GM23338 (cell line): ENCODE measurements around the gene CGB3. TPM values are rescaled to one million over a fixed set of nuclear protein-coding genes. Genes with fewer than 3 reads are reported as not detected.

ENCODE experiments used
- ATAC-seq: fragments of 200-7000 bp; cut with Tn5 transposase; 3 replicates; pipeline ENCODE4 v1.9.1; 2020
- DNase-seq: peaks from one replicate; pipeline ENCODE4 v3.0.0-alpha.2; 2015; ENCODE audit warnings: low spot score
- H2AFZ ChIP-seq: fragments of 200-600 bp; sonication (generic); 2 replicates; pipeline ENCODE4 v1.8.0; 2016; ENCODE audit warnings: antibody characterized with exemption, mild to moderate bottlenecking, moderate library complexity
- H3F3A ChIP-seq: fragments of 200-600 bp; sonication (generic); replicated peaks from 2 replicates; pipeline ENCODE4 v1.8.0; 2017; ENCODE audit warnings: antibody characterized with exemption, mixed run types, low read depth
- H3K27ac ChIP-seq: fragments of 200-600 bp; sonication (generic); 2 replicates; pipeline ENCODE4 v1.6.1; 2016; ENCODE audit warnings: low read depth
- H3K27me3 ChIP-seq: fragments of 200-600 bp; sonication (generic); 2 replicates; pipeline ENCODE4 v1.8.0; 2016; ENCODE audit warnings: mild to moderate bottlenecking, mixed run types, moderate library complexity; ENCODE audit not compliant: insufficient read depth
- H3K36me3 ChIP-seq: fragments of 200-600 bp; sonication (generic); 2 replicates; pipeline ENCODE4 v1.8.0; 2016; ENCODE audit warnings: mild to moderate bottlenecking; ENCODE audit not compliant: insufficient read depth
- H3K4me1 ChIP-seq: fragments of 200-600 bp; sonication (generic); 2 replicates; pipeline ENCODE4 v1.8.0; 2016; ENCODE audit warnings: mild to moderate bottlenecking, moderate library complexity; ENCODE audit not compliant: insufficient read depth
- H3K4me2 ChIP-seq: fragments of 200-600 bp; sonication (generic); 2 replicates; pipeline ENCODE4 v1.7.1; 2017; ENCODE audit warnings: mixed run types
- H3K4me3 ChIP-seq: fragments of 200-600 bp; sonication (generic); 2 replicates; pipeline ENCODE4 v1.6.1; 2016; ENCODE audit warnings: mixed run types
- H3K79me2 ChIP-seq: fragments of 200-600 bp; sonication (generic); replicated peaks from 2 replicates; pipeline ENCODE4 v1.8.0; 2017; ENCODE audit warnings: mild to moderate bottlenecking; ENCODE audit not compliant: insufficient read depth
- H3K9me2 ChIP-seq: fragments of 200-600 bp; sonication (generic); 2 replicates; pipeline ENCODE4 v1.8.0; 2017; ENCODE audit not compliant: insufficient read depth
- H4K20me1 ChIP-seq: fragments of 200-600 bp; sonication (generic); replicated peaks from 2 replicates; pipeline ENCODE4 v1.8.0; 2017; ENCODE audit warnings: mild to moderate bottlenecking; ENCODE audit not compliant: insufficient read depth
- H3K27ac Mint-ChIP-seq: 2 replicates; pipeline ENCODE4 v1.8.0; 2020; ENCODE audit warnings: inconsistent platforms, mild to moderate bottlenecking, moderate library complexity, mixed read lengths
- H3K27me3 Mint-ChIP-seq: 3 replicates; pipeline ENCODE4 v1.8.0; 2022; ENCODE audit warnings: low read depth, mild to moderate bottlenecking, moderate library complexity, mixed read lengths, inconsistent platforms; ENCODE audit not compliant: insufficient read depth, poor library complexity
- H3K36me3 Mint-ChIP-seq: 3 replicates; pipeline ENCODE4 v1.8.0; 2021; ENCODE audit warnings: low read depth, mild to moderate bottlenecking, inconsistent platforms, moderate library complexity, mixed read lengths
- H3K4me1 Mint-ChIP-seq: 3 replicates; pipeline ENCODE4 v1.8.0; 2020; ENCODE audit warnings: mild to moderate bottlenecking, inconsistent platforms, mixed read lengths
- H3K4me3 Mint-ChIP-seq: 3 replicates; pipeline ENCODE4 v1.8.0; 2021; ENCODE audit warnings: moderate library complexity, mild to moderate bottlenecking, inconsistent platforms, mixed read lengths
- H3K9me3 Mint-ChIP-seq: 3 replicates; pipeline ENCODE4 v1.8.0; 2020; ENCODE audit warnings: moderate library complexity, mild to moderate bottlenecking, inconsistent platforms, mixed read lengths
- CREB1 ChIP-seq: fragments of 250-450 bp; sonication (Bioruptor Pico); IDR thresholded peaks from 2 replicates; pipeline ENCODE4 v1.5.0; 2020; ENCODE audit warnings: low read depth, mild to moderate bottlenecking, moderate library complexity
- EZH2 ChIP-seq: fragments of 200-600 bp; sonication (generic); IDR thresholded peaks from one replicate; pipeline ENCODE4 v1.8.0; 2017; ENCODE audit warnings: antibody characterized with exemption, mild to moderate bottlenecking, low read depth; ENCODE audit not compliant: unreplicated experiment
- EZH2phosphoT487 ChIP-seq: fragments of 200-600 bp; sonication (generic); IDR thresholded peaks from one replicate; pipeline ENCODE4 v1.8.1; 2018; ENCODE audit warnings: antibody characterized with exemption; ENCODE audit not compliant: unreplicated experiment
- JUNB ChIP-seq: IDR thresholded peaks from one replicate; pipeline ENCODE4 v1.6.1; 2016; ENCODE audit warnings: antibody characterized with exemption; ENCODE audit not compliant: unreplicated experiment
- NANOG ChIP-seq: IDR thresholded peaks from 2 replicates; pipeline ENCODE4 v1.6.1; 2016; ENCODE audit warnings: antibody characterized with exemption, borderline replicate concordance
- POLR2AphosphoS5 ChIP-seq: IDR thresholded peaks from 2 replicates; pipeline ENCODE4 v1.6.1; 2016; ENCODE audit warnings: antibody characterized with exemption, low read depth
- STAT1 ChIP-seq: IDR thresholded peaks from one replicate; pipeline ENCODE4 v1.6.1; 2016; ENCODE audit warnings: antibody characterized with exemption; ENCODE audit not compliant: unreplicated experiment
- ZNF114 ChIP-seq: fragments of 250-450 bp; sonication (Bioruptor Pico); IDR thresholded peaks from 2 replicates; pipeline ENCODE4 v1.5.0; 2020; ENCODE audit warnings: mild to moderate bottlenecking, moderate library complexity
- ZNF331 ChIP-seq: fragments of 250-450 bp; sonication (Bioruptor Pico); IDR thresholded peaks from 2 replicates; pipeline ENCODE4 v1.5.0; 2020; ENCODE audit warnings: low read depth, mild to moderate bottlenecking, moderate library complexity
- polyA plus RNA-seq: library from polyadenylated mRNA; unstranded; fragments of >200 nt; fragmentation: Nextera tagmentation; extraction: Ambion mirVana; gene quantifications from 2 replicates; pipeline ENCODE4 v1.2.1, GENCODE V29; 2016
- total RNA-seq: library from RNA; depleted of rRNA; stranded (reverse); fragments of >200 nt; shearing (Covaris generic); gene quantifications from 2 replicates; pipeline ENCODE4 v1.2.3, GENCODE V29; 2014
- TF ChIP-seq, protein P1 (sequence below): fragments of 250-450 bp; sonication (Bioruptor Pico); IDR thresholded peaks from 2 replicates; pipeline ENCODE4 v1.5.0; 2020; ENCODE audit warnings: mild to moderate bottlenecking, moderate library complexity
- TF ChIP-seq, protein P2 (sequence below): IDR thresholded peaks from one replicate; pipeline ENCODE4 v1.6.1; 2018; ENCODE audit warnings: antibody characterized with exemption; ENCODE audit not compliant: unreplicated experiment
- TF ChIP-seq, protein P3 (sequence below): IDR thresholded peaks from 2 replicates; pipeline ENCODE4 v1.6.1; 2016; ENCODE audit warnings: antibody characterized with exemption
- TF ChIP-seq, protein P4 (sequence below), 2 experiments: fragments of 200-600 bp in 1 of 2; sonication (generic) in 1 of 2; conservative IDR thresholded peaks; 2 replicates each; pipeline versions ENCODE4 v1.5.1 to v1.6.1; 2016 to 2017; ENCODE audit warnings: antibody characterized with exemption in 2 of 2, low read depth in 2 of 2, mild to moderate bottlenecking in 2 of 2, moderate library complexity in 1 of 2

Gene CGB3
- total and polyA plus RNA-seq, 2 experiments from 2014 or later = not detected

DNA sequence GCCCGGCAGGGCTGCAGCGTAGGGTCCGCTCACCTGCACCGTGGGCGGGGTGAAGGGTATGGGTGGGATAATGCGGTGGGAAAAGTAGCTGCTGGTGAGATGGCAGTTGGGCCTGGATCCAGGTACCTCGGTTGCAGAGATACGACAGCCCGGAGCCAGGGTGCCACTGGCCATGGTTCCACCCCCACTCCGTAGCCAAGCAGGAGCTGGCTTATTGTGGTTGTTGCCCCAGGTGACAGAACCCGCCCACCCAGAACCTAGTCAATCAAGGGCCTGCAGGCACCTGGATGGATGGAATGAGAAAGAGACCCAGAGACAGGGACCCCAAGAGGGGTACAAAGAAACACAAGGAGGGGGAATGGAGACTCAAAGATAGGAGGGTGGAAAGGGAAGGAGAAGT lies 3.8 kb downstream of the CGB3 start:
- Histone ChIP-seq H3K79me2 (no peaks in the 10 kb centered on the region), H4K20me1 (no peaks in the 10 kb centered on the region; the same call in 1 of the 2 replicates), H2AFZ (peak overlapping the region; percentile 74; the same call in 1 of the 2 replicates), H3K9me2 (no peaks in the 10 kb centered on the region), H3K4me3 (peak overlapping the region; percentile 64), H3K36me3 (no peaks in the 10 kb centered on the region), H3K27ac (no peak overlapping the region), H3K4me2 (peak overlapping the region; percentile 92), H3K27me3 (peaks cover 35% of the 10 kb centered on the region), H3K4me1 (peaks cover 19% of the 10 kb centered on the region; the same call in 1 of the 2 replicates), H3F3A (0 out of 2 replicates have a peak, but pooled peaks cover 3% of the 10 kb centered on the region)
- peak; percentile 72 for DNase-seq
- TF ChIP-seq, protein P1, sequence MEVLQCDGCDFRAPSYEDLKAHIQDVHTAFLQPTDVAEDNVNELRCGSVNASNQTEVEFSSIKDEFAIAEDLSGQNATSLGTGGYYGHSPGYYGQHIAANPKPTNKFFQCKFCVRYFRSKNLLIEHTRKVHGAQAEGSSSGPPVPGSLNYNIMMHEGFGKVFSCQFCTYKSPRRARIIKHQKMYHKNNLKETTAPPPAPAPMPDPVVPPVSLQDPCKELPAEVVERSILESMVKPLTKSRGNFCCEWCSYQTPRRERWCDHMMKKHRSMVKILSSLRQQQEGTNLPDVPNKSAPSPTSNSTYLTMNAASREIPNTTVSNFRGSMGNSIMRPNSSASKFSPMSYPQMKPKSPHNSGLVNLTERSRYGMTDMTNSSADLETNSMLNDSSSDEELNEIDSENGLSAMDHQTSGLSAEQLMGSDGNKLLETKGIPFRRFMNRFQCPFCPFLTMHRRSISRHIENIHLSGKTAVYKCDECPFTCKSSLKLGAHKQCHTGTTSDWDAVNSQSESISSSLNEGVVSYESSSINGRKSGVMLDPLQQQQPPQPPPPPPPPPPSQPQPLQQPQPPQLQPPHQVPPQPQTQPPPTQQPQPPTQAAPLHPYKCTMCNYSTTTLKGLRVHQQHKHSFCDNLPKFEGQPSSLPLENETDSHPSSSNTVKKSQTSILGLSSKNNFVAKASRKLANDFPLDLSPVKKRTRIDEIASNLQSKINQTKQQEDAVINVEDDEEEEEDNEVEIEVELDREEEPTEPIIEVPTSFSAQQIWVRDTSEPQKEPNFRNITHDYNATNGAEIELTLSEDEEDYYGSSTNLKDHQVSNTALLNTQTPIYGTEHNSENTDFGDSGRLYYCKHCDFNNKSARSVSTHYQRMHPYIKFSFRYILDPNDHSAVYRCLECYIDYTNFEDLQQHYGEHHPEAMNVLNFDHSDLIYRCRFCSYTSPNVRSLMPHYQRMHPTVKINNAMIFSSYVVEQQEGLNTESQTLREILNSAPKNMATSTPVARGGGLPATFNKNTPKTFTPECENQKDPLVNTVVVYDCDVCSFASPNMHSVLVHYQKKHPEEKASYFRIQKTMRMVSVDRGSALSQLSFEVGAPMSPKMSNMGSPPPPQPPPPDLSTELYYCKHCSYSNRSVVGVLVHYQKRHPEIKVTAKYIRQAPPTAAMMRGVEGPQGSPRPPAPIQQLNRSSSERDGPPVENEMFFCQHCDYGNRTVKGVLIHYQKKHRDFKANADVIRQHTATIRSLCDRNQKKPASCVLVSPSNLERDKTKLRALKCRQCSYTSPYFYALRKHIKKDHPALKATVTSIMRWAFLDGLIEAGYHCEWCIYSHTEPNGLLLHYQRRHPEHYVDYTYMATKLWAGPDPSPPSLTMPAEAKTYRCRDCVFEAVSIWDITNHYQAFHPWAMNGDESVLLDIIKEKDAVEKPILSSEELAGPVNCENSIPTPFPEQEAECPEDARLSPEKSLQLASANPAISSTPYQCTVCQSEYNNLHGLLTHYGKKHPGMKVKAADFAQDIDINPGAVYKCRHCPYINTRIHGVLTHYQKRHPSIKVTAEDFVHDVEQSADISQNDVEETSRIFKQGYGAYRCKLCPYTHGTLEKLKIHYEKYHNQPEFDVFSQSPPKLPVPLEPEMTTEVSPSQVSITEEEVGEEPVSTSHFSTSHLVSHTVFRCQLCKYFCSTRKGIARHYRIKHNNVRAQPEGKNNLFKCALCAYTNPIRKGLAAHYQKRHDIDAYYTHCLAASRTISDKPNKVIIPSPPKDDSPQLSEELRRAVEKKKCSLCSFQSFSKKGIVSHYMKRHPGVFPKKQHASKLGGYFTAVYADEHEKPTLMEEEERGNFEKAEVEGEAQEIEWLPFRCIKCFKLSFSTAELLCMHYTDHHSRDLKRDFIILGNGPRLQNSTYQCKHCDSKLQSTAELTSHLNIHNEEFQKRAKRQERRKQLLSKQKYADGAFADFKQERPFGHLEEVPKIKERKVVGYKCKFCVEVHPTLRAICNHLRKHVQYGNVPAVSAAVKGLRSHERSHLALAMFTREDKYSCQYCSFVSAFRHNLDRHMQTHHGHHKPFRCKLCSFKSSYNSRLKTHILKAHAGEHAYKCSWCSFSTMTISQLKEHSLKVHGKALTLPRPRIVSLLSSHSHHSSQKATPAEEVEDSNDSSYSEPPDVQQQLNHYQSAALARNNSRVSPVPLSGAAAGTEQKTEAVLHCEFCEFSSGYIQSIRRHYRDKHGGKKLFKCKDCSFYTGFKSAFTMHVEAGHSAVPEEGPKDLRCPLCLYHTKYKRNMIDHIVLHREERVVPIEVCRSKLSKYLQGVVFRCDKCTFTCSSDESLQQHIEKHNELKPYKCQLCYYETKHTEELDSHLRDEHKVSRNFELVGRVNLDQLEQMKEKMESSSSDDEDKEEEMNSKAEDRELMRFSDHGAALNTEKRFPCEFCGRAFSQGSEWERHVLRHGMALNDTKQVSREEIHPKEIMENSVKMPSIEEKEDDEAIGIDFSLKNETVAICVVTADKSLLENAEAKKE (CRISPR knock-in tag) = no peak
- TF ChIP-seq NANOG = no peak
- TF ChIP-seq, protein P2, sequence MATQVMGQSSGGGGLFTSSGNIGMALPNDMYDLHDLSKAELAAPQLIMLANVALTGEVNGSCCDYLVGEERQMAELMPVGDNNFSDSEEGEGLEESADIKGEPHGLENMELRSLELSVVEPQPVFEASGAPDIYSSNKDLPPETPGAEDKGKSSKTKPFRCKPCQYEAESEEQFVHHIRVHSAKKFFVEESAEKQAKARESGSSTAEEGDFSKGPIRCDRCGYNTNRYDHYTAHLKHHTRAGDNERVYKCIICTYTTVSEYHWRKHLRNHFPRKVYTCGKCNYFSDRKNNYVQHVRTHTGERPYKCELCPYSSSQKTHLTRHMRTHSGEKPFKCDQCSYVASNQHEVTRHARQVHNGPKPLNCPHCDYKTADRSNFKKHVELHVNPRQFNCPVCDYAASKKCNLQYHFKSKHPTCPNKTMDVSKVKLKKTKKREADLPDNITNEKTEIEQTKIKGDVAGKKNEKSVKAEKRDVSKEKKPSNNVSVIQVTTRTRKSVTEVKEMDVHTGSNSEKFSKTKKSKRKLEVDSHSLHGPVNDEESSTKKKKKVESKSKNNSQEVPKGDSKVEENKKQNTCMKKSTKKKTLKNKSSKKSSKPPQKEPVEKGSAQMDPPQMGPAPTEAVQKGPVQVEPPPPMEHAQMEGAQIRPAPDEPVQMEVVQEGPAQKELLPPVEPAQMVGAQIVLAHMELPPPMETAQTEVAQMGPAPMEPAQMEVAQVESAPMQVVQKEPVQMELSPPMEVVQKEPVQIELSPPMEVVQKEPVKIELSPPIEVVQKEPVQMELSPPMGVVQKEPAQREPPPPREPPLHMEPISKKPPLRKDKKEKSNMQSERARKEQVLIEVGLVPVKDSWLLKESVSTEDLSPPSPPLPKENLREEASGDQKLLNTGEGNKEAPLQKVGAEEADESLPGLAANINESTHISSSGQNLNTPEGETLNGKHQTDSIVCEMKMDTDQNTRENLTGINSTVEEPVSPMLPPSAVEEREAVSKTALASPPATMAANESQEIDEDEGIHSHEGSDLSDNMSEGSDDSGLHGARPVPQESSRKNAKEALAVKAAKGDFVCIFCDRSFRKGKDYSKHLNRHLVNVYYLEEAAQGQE = no peak
- TF ChIP-seq, protein P3, sequence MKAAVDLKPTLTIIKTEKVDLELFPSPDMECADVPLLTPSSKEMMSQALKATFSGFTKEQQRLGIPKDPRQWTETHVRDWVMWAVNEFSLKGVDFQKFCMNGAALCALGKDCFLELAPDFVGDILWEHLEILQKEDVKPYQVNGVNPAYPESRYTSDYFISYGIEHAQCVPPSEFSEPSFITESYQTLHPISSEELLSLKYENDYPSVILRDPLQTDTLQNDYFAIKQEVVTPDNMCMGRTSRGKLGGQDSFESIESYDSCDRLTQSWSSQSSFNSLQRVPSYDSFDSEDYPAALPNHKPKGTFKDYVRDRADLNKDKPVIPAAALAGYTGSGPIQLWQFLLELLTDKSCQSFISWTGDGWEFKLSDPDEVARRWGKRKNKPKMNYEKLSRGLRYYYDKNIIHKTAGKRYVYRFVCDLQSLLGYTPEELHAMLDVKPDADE = no peak
- TF ChIP-seq, protein P4, sequence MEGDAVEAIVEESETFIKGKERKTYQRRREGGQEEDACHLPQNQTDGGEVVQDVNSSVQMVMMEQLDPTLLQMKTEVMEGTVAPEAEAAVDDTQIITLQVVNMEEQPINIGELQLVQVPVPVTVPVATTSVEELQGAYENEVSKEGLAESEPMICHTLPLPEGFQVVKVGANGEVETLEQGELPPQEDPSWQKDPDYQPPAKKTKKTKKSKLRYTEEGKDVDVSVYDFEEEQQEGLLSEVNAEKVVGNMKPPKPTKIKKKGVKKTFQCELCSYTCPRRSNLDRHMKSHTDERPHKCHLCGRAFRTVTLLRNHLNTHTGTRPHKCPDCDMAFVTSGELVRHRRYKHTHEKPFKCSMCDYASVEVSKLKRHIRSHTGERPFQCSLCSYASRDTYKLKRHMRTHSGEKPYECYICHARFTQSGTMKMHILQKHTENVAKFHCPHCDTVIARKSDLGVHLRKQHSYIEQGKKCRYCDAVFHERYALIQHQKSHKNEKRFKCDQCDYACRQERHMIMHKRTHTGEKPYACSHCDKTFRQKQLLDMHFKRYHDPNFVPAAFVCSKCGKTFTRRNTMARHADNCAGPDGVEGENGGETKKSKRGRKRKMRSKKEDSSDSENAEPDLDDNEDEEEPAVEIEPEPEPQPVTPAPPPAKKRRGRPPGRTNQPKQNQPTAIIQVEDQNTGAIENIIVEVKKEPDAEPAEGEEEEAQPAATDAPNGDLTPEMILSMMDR (conservative IDR thresholded peaks at IDR 0.05; ENCODE audit: low read depth in 2 of 2) = no peak
- no peak for TF ChIP-seq EZH2
- TF ChIP-seq STAT1 = no peak
- no peak for TF ChIP-seq ZNF331 (CRISPR knock-in tag)
- no peak for TF ChIP-seq JUNB
- no peak for TF ChIP-seq ZNF114 (CRISPR knock-in tag)
- TF ChIP-seq POLR2AphosphoS5 = no peak
- TF ChIP-seq EZH2phosphoT487 = no peak
- TF ChIP-seq CREB1 (CRISPR knock-in tag) = no peak
- Mint-ChIP-seq H3K4me1 (peaks cover 22% of the 10 kb centered on the region), H3K9me3 (peaks cover 3% of the 10 kb centered on the region; the same call in 1 of the 3 replicates), H3K27ac (no peak overlapping the region), H3K27me3 (peaks cover 26% of the 10 kb centered on the region), H3K36me3 (peaks cover 7% of the 10 kb centered on the region; the same call in 2 of the 3 replicates), H3K4me3 (no peak overlapping the region)
- ATAC-seq = peak; percentile 31
